NCI-H2029 (cell line): ENCODE data around the gene HOPX.
"Not testable (repeated sequence)": the region's sequence is repeated elsewhere in the genome, so short reads cannot be mapped to it uniquely, and the experiment has no call there.

Experiments
- DNase-seq: peaks from one replicate; lab custom pipeline; 2025; lab: John Stamatoyannopoulos, UW

Gene HOPX

GRCh38 chr4:56626963-56627362 lies 54.1 kb downstream of the HOPX start:
- no peak for DNase-seq

GRCh38 chr4:56626420-56626819 lies 54.7 kb downstream of the HOPX start:
- DNase-seq: no peak

GRCh38 chr4:56622176-56622575 lies 58.9 kb downstream of the HOPX start:
- DNase-seq: peak; percentile 29

GRCh38 chr4:56619816-56620215 lies 61.3 kb downstream of the HOPX start:
- DNase-seq: no peak

- no peak for DNase-seq
Measured at GRCh38 chr4:56619160-56619559, 61.9 kb downstream of the HOPX start.

- no peak for DNase-seq
Measured at GRCh38 chr4:56618734-56619133, 62.4 kb downstream of the HOPX start.

- DNase-seq: no peak
Measured at GRCh38 chr4:56613101-56613862, 67.8 kb downstream of the HOPX start.

- no peak for DNase-seq
Measured at GRCh38 chr4:56612282-56612681, 68.8 kb downstream of the HOPX start.

- no peak for DNase-seq
Measured at GRCh38 chr4:56611501-56611900, 69.6 kb downstream of the HOPX start.

GRCh38 chr4:56610170-56610569 lies 70.9 kb downstream of the HOPX start:
- not testable (repeated sequence) for DNase-seq

- no peak for DNase-seq
Measured at GRCh38 chr4:56607926-56608325, 73.2 kb downstream of the HOPX start.

- no peak for DNase-seq
Measured at GRCh38 chr4:56606385-56606784, 74.7 kb downstream of the HOPX start.

- DNase-seq: not testable (repeated sequence)
Measured at GRCh38 chr4:56605464-56605863, 75.6 kb downstream of the HOPX start.

GRCh38 chr4:56603297-56603696 lies 77.8 kb downstream of the HOPX start:
- no peak for DNase-seq
